GM12865 (cell line): ENCODE results near the gene CLSTN3.

Experiments
- DNase-seq: peaks from one replicate; pipeline ENCODE4 v3.0.0; 2010; ENCODE audit warnings: low read depth
- H3K4me3 ChIP-seq: 2 replicates; pipeline ENCODE4 v1.5.1; 2011; ENCODE audit warnings: mild to moderate bottlenecking, low read depth, low read length, control low read depth
- TF ChIP-seq, protein P1 (sequence below): IDR thresholded peaks from 2 replicates; pipeline ENCODE4 v1.5.1; 2011; ENCODE audit warnings: low read length, control low read depth, low read depth, inconsistent platforms; ENCODE audit not compliant: insufficient read depth; ENCODE audit errors: missing control alignments

The CLSTN3 gene

DNA sequence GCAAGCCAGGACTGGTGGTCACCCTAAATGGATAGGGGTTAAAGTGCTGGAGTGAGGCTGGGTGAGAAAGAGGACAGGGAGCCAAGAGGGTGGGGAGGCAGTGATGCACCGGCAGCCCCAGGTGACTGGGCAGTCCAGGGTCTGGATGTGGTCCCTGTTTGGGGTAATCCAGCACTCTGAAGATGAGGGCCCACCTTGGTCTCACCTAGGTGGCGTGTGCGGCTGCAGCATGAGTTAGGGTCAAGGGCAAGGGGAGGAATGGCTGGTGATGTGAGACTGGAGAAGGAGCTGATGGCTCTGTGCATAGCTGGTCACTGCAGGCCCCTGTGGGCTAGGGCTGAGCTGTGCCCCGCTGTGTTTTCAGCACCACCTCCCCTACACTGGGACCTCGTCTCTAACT is 19.5 kb upstream of the CLSTN3 start:
- H3K4me3 ChIP-seq: no peak overlapping the region
- no peak for DNase-seq
- TF ChIP-seq, protein P1, sequence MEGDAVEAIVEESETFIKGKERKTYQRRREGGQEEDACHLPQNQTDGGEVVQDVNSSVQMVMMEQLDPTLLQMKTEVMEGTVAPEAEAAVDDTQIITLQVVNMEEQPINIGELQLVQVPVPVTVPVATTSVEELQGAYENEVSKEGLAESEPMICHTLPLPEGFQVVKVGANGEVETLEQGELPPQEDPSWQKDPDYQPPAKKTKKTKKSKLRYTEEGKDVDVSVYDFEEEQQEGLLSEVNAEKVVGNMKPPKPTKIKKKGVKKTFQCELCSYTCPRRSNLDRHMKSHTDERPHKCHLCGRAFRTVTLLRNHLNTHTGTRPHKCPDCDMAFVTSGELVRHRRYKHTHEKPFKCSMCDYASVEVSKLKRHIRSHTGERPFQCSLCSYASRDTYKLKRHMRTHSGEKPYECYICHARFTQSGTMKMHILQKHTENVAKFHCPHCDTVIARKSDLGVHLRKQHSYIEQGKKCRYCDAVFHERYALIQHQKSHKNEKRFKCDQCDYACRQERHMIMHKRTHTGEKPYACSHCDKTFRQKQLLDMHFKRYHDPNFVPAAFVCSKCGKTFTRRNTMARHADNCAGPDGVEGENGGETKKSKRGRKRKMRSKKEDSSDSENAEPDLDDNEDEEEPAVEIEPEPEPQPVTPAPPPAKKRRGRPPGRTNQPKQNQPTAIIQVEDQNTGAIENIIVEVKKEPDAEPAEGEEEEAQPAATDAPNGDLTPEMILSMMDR: no peak

DNA sequence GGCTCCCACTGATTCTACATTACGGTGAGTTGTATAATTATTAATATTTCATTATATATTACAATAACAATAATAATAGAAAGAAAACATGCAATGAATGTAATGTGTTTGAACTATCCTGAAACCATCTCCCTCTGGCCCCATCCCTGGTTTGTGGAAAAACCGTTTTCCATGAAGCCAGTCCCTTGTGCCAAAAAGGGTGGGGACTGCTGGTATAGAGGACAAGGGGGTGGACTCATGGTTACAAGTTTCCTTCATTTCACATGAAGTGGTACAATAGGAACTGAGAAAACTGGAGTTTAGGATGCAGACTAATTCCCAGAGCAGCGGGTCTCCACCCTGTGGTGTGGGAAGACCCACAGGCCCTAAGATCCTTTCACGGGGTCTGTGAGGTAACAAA is 18.1 kb upstream of the CLSTN3 start:
- no peak overlapping the region for H3K4me3 ChIP-seq
- TF ChIP-seq, protein P1: no peak
- no peak for DNase-seq

DNA sequence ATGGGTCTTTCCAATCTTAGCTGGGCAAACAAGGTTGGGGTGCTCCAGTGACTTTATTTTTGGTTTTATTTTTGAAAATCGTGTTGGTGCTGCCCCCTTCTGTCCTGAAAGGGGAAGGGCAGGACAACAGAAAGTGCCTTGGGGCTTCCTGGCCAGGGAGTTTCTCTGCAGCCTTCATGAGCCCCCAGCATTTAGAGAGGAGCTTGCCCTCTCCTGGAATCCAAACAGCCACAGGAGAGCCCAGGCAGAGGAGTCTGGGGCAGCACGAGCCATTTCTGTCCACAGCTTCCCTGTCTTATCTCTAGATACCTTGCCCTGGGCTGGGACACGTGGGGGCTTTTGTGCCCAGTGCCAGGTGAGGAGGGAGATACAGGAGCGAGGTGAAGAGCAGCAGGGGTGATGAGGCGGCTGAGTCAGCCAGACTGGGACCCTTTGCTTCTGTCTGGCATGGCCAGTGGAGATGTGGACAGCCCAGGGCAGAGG is 16.7 kb upstream of the CLSTN3 start:
- TF ChIP-seq, protein P1: peak; percentile 73
- peak; percentile 72 for DNase-seq
- no peak overlapping the region for H3K4me3 ChIP-seq

DNA sequence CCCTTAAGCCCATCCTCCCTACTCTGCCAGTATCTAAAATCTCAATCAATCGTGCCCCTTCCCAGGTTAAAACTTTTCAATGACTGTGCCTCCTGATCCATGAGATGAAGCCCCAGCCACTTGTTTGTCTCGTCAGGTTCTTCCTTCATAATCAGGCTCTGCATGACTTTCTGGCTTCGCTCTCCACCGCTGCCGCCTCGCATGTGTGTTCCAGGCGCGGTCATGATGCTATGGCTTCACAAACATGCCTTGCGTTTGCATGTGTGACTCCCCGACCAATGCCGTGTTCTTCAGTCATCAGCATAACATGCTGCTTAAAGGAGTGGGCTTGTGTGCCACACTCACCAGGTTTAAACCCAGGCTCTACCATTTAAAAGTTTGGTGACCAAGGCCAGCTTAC is 16.2 kb upstream of the CLSTN3 start:
- no peak for DNase-seq
- TF ChIP-seq, protein P1: no peak

DNA sequence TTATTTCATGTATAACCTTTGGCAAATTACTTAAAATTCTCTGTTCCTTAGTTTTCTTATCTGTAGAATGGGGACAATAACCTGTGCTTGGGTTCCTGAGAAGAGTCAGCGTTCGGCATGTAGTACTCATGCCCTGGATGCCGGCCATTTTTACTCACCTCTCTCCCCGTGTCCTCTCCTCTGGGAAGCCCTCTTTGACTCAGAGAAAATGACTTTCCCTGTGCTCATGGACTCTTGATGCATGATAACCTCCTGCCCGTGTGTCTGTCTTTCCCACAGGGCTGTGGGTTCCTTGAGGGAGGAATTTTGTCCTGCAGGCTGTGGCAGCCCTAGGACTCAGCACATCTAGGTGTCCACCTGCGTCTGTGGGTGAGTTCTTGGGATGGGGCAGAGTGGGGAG is 15.3 kb upstream of the CLSTN3 start:
- H3K4me3 ChIP-seq: no peak overlapping the region
- TF ChIP-seq, protein P1: no peak
- DNase-seq: no peak

More for the DNA sequence above, 16.2 kb upstream of the CLSTN3 start:
- H3K4me3 ChIP-seq: no peak overlapping the region

DNA sequence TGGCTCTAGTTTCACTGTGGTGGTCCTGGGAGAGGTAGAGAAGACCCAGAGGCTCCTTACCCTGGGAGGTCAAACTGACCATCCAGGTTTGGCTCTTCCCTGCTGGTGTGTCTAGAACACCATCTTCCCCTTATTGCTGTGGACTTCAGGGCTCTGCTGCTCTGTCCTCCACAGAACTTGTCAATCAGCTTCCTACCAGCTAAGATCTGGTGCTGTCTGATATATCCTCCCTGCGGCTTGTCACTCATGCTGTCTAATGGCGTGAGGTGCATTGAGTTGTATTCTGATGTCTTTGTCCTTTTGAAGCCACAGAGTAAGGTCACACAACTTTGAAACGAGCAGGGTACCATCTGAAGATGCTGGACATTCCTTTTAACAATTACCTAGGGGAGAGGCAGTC is 14.0 kb upstream of the CLSTN3 start:
- TF ChIP-seq, protein P1: no peak
- no peak for DNase-seq
- H3K4me3 ChIP-seq: no peak overlapping the region

DNA sequence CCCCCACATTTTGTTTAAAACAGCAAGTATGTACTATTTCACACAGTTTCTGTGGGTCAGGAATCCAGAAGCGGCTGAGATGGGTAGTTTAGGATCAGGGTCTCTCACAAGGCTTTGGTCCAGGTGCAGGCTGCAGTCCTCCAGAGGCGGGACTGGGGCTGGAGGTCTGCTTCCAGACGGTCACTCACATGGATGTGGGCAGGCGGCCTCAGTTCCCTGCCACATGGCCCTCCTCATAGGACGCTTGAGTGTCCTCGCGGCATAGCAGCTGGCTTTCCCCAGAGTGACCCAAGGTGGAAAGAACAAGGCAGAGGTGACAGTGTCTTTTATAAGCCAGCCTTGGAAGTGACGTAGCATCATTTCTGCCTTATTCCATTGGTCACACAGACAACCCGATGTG is 13.3 kb upstream of the CLSTN3 start:
- DNase-seq: no peak
- TF ChIP-seq, protein P1: no peak
- no peak overlapping the region for H3K4me3 ChIP-seq
